ENCODE measurements around the gene KCNJ8. TPM values are rescaled to one million over a fixed set of nuclear protein-coding genes. Genes with fewer than 3 reads are reported as not detected.

KCNJ8 gene
- total RNA-seq, 4 donors from 2014 or later, result 3.0 to 22.1 (median 3.6) TPM

Other genes with a start within 250 kb of the KCNJ8 start
- not detected for gene SPX, start 248.4 kb downstream of the KCNJ8 start, total RNA-seq
- under 1 TPM in 1 of 4 donors, not detected in 3; 0.16 TPM for gene GYS2, start 169.9 kb downstream of the KCNJ8 start, total RNA-seq
- 100 to 1,000 TPM in 3 of 4 donors, 10 to 100 TPM in 1; 68.1 to 145 (median 118) TPM for gene LDHB, start 116.9 kb downstream of the KCNJ8 start, total RNA-seq
- gene ABCC9, start 166.7 kb upstream of the KCNJ8 start, total RNA-seq, result 10 to 100 TPM in 1 of 4 donors, 1 to 10 TPM in 3; 5.2 to 10.2 (median 8.0) TPM

Measured in transverse colon (tissue), 4 donors.